ENCODE data around the gene MAN1A1.

MAN1A1 gene

GRCh38 chr6:119270545-119270944 is 79.0 kb downstream of the MAN1A1 start:
- no peak for DNase-seq (ENCODE audit: low spot score)

GRCh38 chr6:119269266-119270103 is 80.1 kb downstream of the MAN1A1 start:
- DNase-seq (ENCODE audit: low spot score) = no peak

GRCh38 chr6:119267126-119267905 is 82.2 kb downstream of the MAN1A1 start:
- DNase-seq (ENCODE audit: low spot score) = peak; percentile 7

- DNase-seq (ENCODE audit: low spot score) = no peak
These were observed 84.6 kb downstream of the MAN1A1 start for GRCh38 chr6:119264854-119265397.

GRCh38 chr6:119262612-119263011 is 86.9 kb downstream of the MAN1A1 start:
- DNase-seq (ENCODE audit: low spot score) = no peak

- DNase-seq (ENCODE audit: low spot score) = no peak
These were observed 87.6 kb downstream of the MAN1A1 start for GRCh38 chr6:119261944-119262284.

- DNase-seq (ENCODE audit: low spot score) = no peak
These were observed 90.5 kb downstream of the MAN1A1 start for GRCh38 chr6:119259027-119259426.

- no peak for DNase-seq (ENCODE audit: low spot score)
These were observed 91.8 kb downstream of the MAN1A1 start for GRCh38 chr6:119257726-119258125.

- DNase-seq (ENCODE audit: low spot score) = no peak
These were observed 92.5 kb downstream of the MAN1A1 start for GRCh38 chr6:119256978-119257462.

GRCh38 chr6:119256392-119256791 is 93.2 kb downstream of the MAN1A1 start:
- no peak for DNase-seq (ENCODE audit: low spot score)

- no peak for DNase-seq (ENCODE audit: low spot score)
These were observed 94.1 kb downstream of the MAN1A1 start for GRCh38 chr6:119255492-119255891.

- no peak for DNase-seq (ENCODE audit: low spot score)
These were observed 99.5 kb downstream of the MAN1A1 start for GRCh38 chr6:119250036-119250435.

- DNase-seq (ENCODE audit: low spot score) = no peak
These were observed 100.2 kb downstream of the MAN1A1 start for GRCh38 chr6:119249319-119249718.

- DNase-seq (ENCODE audit: low spot score) = no peak
These were observed 102.1 kb downstream of the MAN1A1 start for GRCh38 chr6:119247504-119247903.

GRCh38 chr6:119243657-119244056 is 105.9 kb downstream of the MAN1A1 start:
- no peak for DNase-seq (ENCODE audit: low spot score)

GRCh38 chr6:119243037-119243436 is 106.5 kb downstream of the MAN1A1 start:
- no peak for DNase-seq (ENCODE audit: low spot score)

- no peak for DNase-seq (ENCODE audit: low spot score)
These were observed 107.8 kb downstream of the MAN1A1 start for GRCh38 chr6:119241540-119242309.

- DNase-seq (ENCODE audit: low spot score) = no peak
These were observed 108.5 kb downstream of the MAN1A1 start for GRCh38 chr6:119241111-119241465.

- DNase-seq (ENCODE audit: low spot score) = no peak
These were observed 109.1 kb downstream of the MAN1A1 start for GRCh38 chr6:119240257-119241110.

- DNase-seq (ENCODE audit: low spot score) = no peak
These were observed 112.3 kb downstream of the MAN1A1 start for GRCh38 chr6:119237177-119237715.

- no peak for DNase-seq (ENCODE audit: low spot score)
These were observed 114.6 kb downstream of the MAN1A1 start for GRCh38 chr6:119234941-119235340.
